Prostate gland (tissue), 2 donors: ENCODE measurements around the gene BOD1L1. TPM values are rescaled to one million over a fixed set of nuclear protein-coding genes. Genes with fewer than 3 reads are reported as not detected.

ENCODE experiments used
- DNase-seq: peaks from one replicate; pipeline ENCODE4 v3.0.0-alpha.2; 2019; ENCODE audit warnings: low spot score
- H3K27ac ChIP-seq, 2 donors: fragments of 200-600 bp; sonication (generic); 2 replicates each; pipeline ENCODE4 v1.5.1; 2017 to 2019
- H3K27me3 ChIP-seq: fragments of 200-600 bp; sonication (generic); replicated peaks from 2 replicates; pipeline ENCODE4 v1.5.1; 2019; ENCODE audit not compliant: insufficient read depth
- H3K36me3 ChIP-seq, 2 donors: fragments of 200-600 bp; sonication (generic); 1 replicate in 1 of 2; 2 replicates in 1 of 2; pipeline versions ENCODE4 v1.5.1 to v1.8.1; 2017 to 2019
- H3K4me1 ChIP-seq: fragments of 200-600 bp; sonication (generic); replicated peaks from 2 replicates; pipeline ENCODE4 v1.5.1; 2019
- H3K4me3 ChIP-seq, 2 donors: fragments of 200-600 bp; sonication (generic); 2 replicates each; pipeline ENCODE4 v1.5.1; 2017 to 2019
- H3K9me3 ChIP-seq: fragments of 200-600 bp; sonication (generic); 2 replicates; pipeline ENCODE4 v1.5.1; 2017
- CTCF ChIP-seq, 4 experiments: fragments of 200-600 bp in 2 of 4; fragments of 450-650 bp in 2 of 4; sonication (generic) in 2 of 4; IDR thresholded peaks; 1 replicate in 3 of 4; 2 replicates in 1 of 4; pipeline ENCODE4 v1.5.1; 2016 to 2019; ENCODE audit warnings: antibody characterized with exemption in 4 of 4, mild to moderate bottlenecking in 2 of 4, moderate library complexity in 2 of 4
- POLR2A ChIP-seq: fragments of 450-650 bp; IDR thresholded peaks from one replicate; pipeline ENCODE4 v1.6.1; 2016; ENCODE audit warnings: antibody characterized with exemption, mild to moderate bottlenecking
- POLR2AphosphoS5 ChIP-seq: sonication (generic); formaldehyde crosslinking; IDR thresholded peaks from one replicate; pipeline ENCODE4 v1.6.1; 2017; ENCODE audit warnings: antibody characterized with exemption
- WGBS: methylation state at CpG from one replicate; pipeline ENCODE4 v1.1.5; 2018; 5-methylcytosine and 5-hydroxymethylcytosine counted together
- intact Hi-C: fragments of 100-400 bp; cut with DNase I; formaldehyde crosslinking; loops from one replicate; pipeline ENCODE4 v1.14.2; 2022
- total RNA-seq, 2 donors: library from RNA; depleted of rRNA; stranded (reverse); fragments of >200 nt; gene quantifications; one replicate each; pipeline ENCODE4 v1.1.0, GENCODE V29; 2016

The BOD1L1 gene
- total RNA-seq, 2 donors from 2014 or later, result 27.7 to 73.6 TPM

- 81% methylated on average over 2 of the region's 2 CpGs for WGBS
- intact Hi-C loops, result no loop called here
- Histone ChIP-seq H3K36me3 (peaks cover 0 to 7% of the 10 kb centered on the region in 2 donors), H3K27me3 (no peaks in the 10 kb centered on the region), H3K9me3 (no peaks in the 10 kb centered on the region), H3K4me1 (no peaks in the 10 kb centered on the region), H3K4me3 (no peak overlapping the region), H3K27ac (no peak overlapping the region)
- no peak for DNase-seq
- TF ChIP-seq CTCF (IDR thresholded peaks at IDR 0.05), result no peak
Observed at GRCh38 chr4:13590766-13591165, 36.8 kb downstream of the BOD1L1 start.

GRCh38 chr4:13588954-13589353 is 38.6 kb downstream of the BOD1L1 start:
- TF ChIP-seq CTCF (IDR thresholded peaks at IDR 0.05) (no peak), POLR2A (no peak), POLR2AphosphoS5 (no peak)
- Histone ChIP-seq H3K27me3 (no peaks in the 10 kb centered on the region), H3K4me3 (no peak overlapping the region), H3K9me3 (no peaks in the 10 kb centered on the region), H3K36me3 (peaks cover 0 to 7% of the 10 kb centered on the region in 2 donors), H3K27ac (no peak overlapping the region), H3K4me1 (no peaks in the 10 kb centered on the region)
- intact Hi-C loops, result no loop called here
- no peak for DNase-seq

- no peak overlapping the region for H3K4me3 ChIP-seq
- WGBS, result 91% methylated on average over 5 of the region's 5 CpGs
- no peak overlapping the region for H3K27ac ChIP-seq
- no peaks in the 10 kb centered on the region for H3K27me3 ChIP-seq
- no peaks in the 10 kb centered on the region for H3K9me3 ChIP-seq
- intact Hi-C loops, result no loop called here
- DNase-seq, result no peak
- H3K36me3 ChIP-seq, result peaks cover 0 to 7% of the 10 kb centered on the region in 2 donors
- TF ChIP-seq POLR2AphosphoS5, result no peak
- TF ChIP-seq POLR2A, result no peak
- TF ChIP-seq CTCF (IDR thresholded peaks at IDR 0.05), result no peak
- H3K4me1 ChIP-seq, result no peaks in the 10 kb centered on the region
Observed at GRCh38 chr4:13584481-13584880, 43.0 kb downstream of the BOD1L1 start.

GRCh38 chr4:13580036-13580435 is 47.5 kb downstream of the BOD1L1 start:
- 95% methylated on average over 2 of the region's 2 CpGs for WGBS
- Histone ChIP-seq H3K4me3 (no peak overlapping the region), H3K27ac (no peak overlapping the region), H3K4me1 (no peaks in the 10 kb centered on the region), H3K27me3 (no peaks in the 10 kb centered on the region), H3K36me3 (no peaks in the 10 kb centered on the region), H3K9me3 (no peaks in the 10 kb centered on the region)
- TF ChIP-seq POLR2AphosphoS5, result no peak
- TF ChIP-seq CTCF (IDR thresholded peaks at IDR 0.05), result no peak
- TF ChIP-seq POLR2A, result no peak
- DNase-seq, result no peak
- intact Hi-C loops, result no loop called here

GRCh38 chr4:13577660-13578059 is 49.9 kb downstream of the BOD1L1 start:
- H3K4me1 ChIP-seq, result no peaks in the 10 kb centered on the region
- TF ChIP-seq POLR2AphosphoS5, result no peak
- TF ChIP-seq CTCF (IDR thresholded peaks at IDR 0.05), result no peak
- TF ChIP-seq POLR2A, result no peak
- no peak for DNase-seq
- no peaks in the 10 kb centered on the region for H3K27me3 ChIP-seq
- no peak overlapping the region for H3K4me3 ChIP-seq
- H3K36me3 ChIP-seq, result no peaks in the 10 kb centered on the region
- H3K9me3 ChIP-seq, result no peaks in the 10 kb centered on the region
- no peak overlapping the region for H3K27ac ChIP-seq
- intact Hi-C loops, result no loop called here
- 99% methylated on average over 3 of the region's 3 CpGs for WGBS
